IMR-90 (cell line): ENCODE results near the gene SYT6. TPM values are rescaled to one million over a fixed set of nuclear protein-coding genes. Genes with fewer than 3 reads are reported as not detected.

Experiments used
- ATAC-seq: fragments of 200-7000 bp; cut with Tn5 transposase; 2 replicates; pipeline ENCODE4 v1.9.1; 2020; ENCODE audit warnings: low read depth, mild to moderate bottlenecking, moderate library complexity
- BruUV-seq: library from RNA; stranded (reverse); fragments of 400-500 nt; replicated peaks from 2 replicates; lab custom pipeline; 2021; lab: Mats Ljungman, UMichigan
- CTCF ChIA-PET: fragments of 300-600 bp; formaldehyde crosslinking; extraction: SDS; loops from one replicate; lab custom pipeline; 2021; ENCODE audit warnings: antibody characterized with exemption; lab: Yijun Ruan, JAX
- POLR2A ChIA-PET: fragments of 300-600 bp; sonication (Branson Sonifier 250); formaldehyde crosslinking; loops from one replicate; lab custom pipeline; 2022; ENCODE audit warnings: antibody characterized with exemption; ENCODE audit not compliant: unreplicated experiment; lab: Charles Lee
- DNase-seq: peaks from one replicate; pipeline ENCODE4 v3.0.0; 2013
- H2AFZ ChIP-seq: replicated peaks from 2 replicates; pipeline ENCODE3; 2013; ENCODE audit warnings: low read length, mild to moderate bottlenecking; ENCODE audit not compliant: poor library complexity
- H2AK5ac ChIP-seq: 2 replicates; pipeline ENCODE4 v1.6.1; 2013; ENCODE audit warnings: low read depth, low read length, inconsistent platforms
- H2AK9ac ChIP-seq: replicated peaks from 2 replicates; pipeline ENCODE3; 2013; ENCODE audit warnings: mild to moderate bottlenecking, low read depth, low read length, moderate library complexity; ENCODE audit not compliant: poor library complexity
- H2BK120ac ChIP-seq: 2 replicates; pipeline ENCODE4 v1.6.1; 2013; ENCODE audit warnings: low read depth, low read length, inconsistent platforms
- H2BK15ac ChIP-seq: 3 replicates; pipeline ENCODE4 v1.6.1; 2013; ENCODE audit warnings: low read depth, low read length, inconsistent platforms
- H2BK20ac ChIP-seq: 2 replicates; pipeline ENCODE4 v1.6.1; 2013; ENCODE audit warnings: low read depth, mild to moderate bottlenecking, inconsistent platforms, low read length, moderate library complexity
- H2BK5ac ChIP-seq: 2 replicates; pipeline ENCODE4 v1.6.1; 2013; ENCODE audit warnings: mild to moderate bottlenecking, low read depth, low read length, inconsistent platforms; ENCODE audit not compliant: poor library complexity, severe bottlenecking
- H3K14ac ChIP-seq: replicated peaks from 2 replicates; pipeline ENCODE4 v1.6.1; 2013; ENCODE audit warnings: low read depth, low read length, inconsistent platforms
- H3K18ac ChIP-seq: 2 replicates; pipeline ENCODE4 v1.6.1; 2013; ENCODE audit warnings: low read depth, low read length, control low read depth
- H3K23ac ChIP-seq: 2 replicates; pipeline ENCODE4 v1.6.1; 2013; ENCODE audit warnings: low read depth, low read length, inconsistent platforms
- H3K27ac ChIP-seq: 2 replicates; pipeline ENCODE4 v1.5.1; 2013; ENCODE audit warnings: mild to moderate bottlenecking, control low read depth, low read length; ENCODE audit not compliant: insufficient read depth
- H3K27me3 ChIP-seq: 2 replicates; pipeline ENCODE4 v1.6.1; 2013; ENCODE audit warnings: low read length; ENCODE audit not compliant: control insufficient read depth, insufficient read depth
- H3K36me3 ChIP-seq: 2 replicates; pipeline ENCODE4 v1.6.1; 2013; ENCODE audit warnings: low read length, mixed read lengths; ENCODE audit not compliant: control insufficient read depth, insufficient read depth
- H3K4ac ChIP-seq: 2 replicates; pipeline ENCODE4 v1.6.1; 2013; ENCODE audit warnings: low read depth, low read length, inconsistent platforms
- H3K4me1 ChIP-seq: 2 replicates; pipeline ENCODE4 v1.6.1; 2013; ENCODE audit warnings: low read length, mixed read lengths; ENCODE audit not compliant: control insufficient read depth, insufficient read depth
- H3K4me2 ChIP-seq: 2 replicates; pipeline ENCODE4 v1.6.1; 2013; ENCODE audit warnings: low read depth, mild to moderate bottlenecking, control low read depth, low read length, moderate library complexity
- H3K4me3 ChIP-seq: 2 replicates; pipeline ENCODE4 v1.5.1; 2013; ENCODE audit warnings: low read depth, mild to moderate bottlenecking, control low read depth, low read length, moderate library complexity; ENCODE audit not compliant: insufficient read depth
- H3K56ac ChIP-seq: 2 replicates; pipeline ENCODE4 v1.6.1; 2013; ENCODE audit warnings: low read length, inconsistent platforms; ENCODE audit not compliant: insufficient read depth; ENCODE audit errors: extremely low read depth
- H3K79me1 ChIP-seq, 2 experiments: 2 replicates each; pipeline ENCODE4 v1.6.1; 2013; ENCODE audit warnings: low read length in 2 of 2, inconsistent platforms in 1 of 2, low read depth in 1 of 2
- H3K9ac ChIP-seq: 2 replicates; pipeline ENCODE4 v1.6.1; 2013; ENCODE audit warnings: low read depth, low read length, control low read depth
- H3K9me1 ChIP-seq: 2 replicates; pipeline ENCODE4 v1.6.1; 2013; ENCODE audit warnings: low read length, inconsistent platforms; ENCODE audit not compliant: insufficient read depth
- H3K9me3 ChIP-seq: 2 replicates; pipeline ENCODE4 v1.6.1; 2013; ENCODE audit warnings: low read length; ENCODE audit not compliant: control insufficient read depth, insufficient read depth
- H4K20me1 ChIP-seq: 2 replicates; pipeline ENCODE4 v1.6.1; 2013; ENCODE audit warnings: low read length, inconsistent platforms; ENCODE audit not compliant: insufficient read depth
- H4K5ac ChIP-seq: 2 replicates; pipeline ENCODE4 v1.6.1; 2013; ENCODE audit warnings: mild to moderate bottlenecking, low read depth, low read length, control low read depth
- H4K8ac ChIP-seq, 2 experiments: 2 replicates each; pipeline ENCODE4 v1.6.1; 2013; ENCODE audit warnings: low read depth in 2 of 2, low read length in 2 of 2, control low read depth in 1 of 2, inconsistent platforms in 1 of 2
- H4K91ac ChIP-seq: 2 replicates; pipeline ENCODE4 v1.6.1; 2013; ENCODE audit warnings: low read depth, low read length, inconsistent platforms; ENCODE audit not compliant: insufficient read depth
- MAFK ChIP-seq: IDR thresholded peaks from 2 replicates; pipeline ENCODE4 v1.6.1; 2012; ENCODE audit warnings: low read depth, low read length, improper control_type of control experiment
- MAZ ChIP-seq: IDR thresholded peaks from 2 replicates; pipeline ENCODE4 v1.6.1; 2012; ENCODE audit warnings: low read depth, mild to moderate bottlenecking, low read length, improper control_type of control experiment, moderate library complexity, borderline replicate concordance
- MXI1 ChIP-seq: IDR thresholded peaks from 2 replicates; pipeline ENCODE4 v1.6.1; 2012; ENCODE audit warnings: low read depth, mild to moderate bottlenecking, low read length, moderate library complexity, borderline replicate concordance
- RFX5 ChIP-seq: IDR thresholded peaks from 2 replicates; pipeline ENCODE4 v1.8.0; 2012; ENCODE audit warnings: low read depth, mild to moderate bottlenecking, low read length, moderate library complexity
- SMC3 ChIP-seq: fragments of 150-350 bp; IDR thresholded peaks from 2 replicates; pipeline ENCODE4 v1.6.1; 2016; ENCODE audit warnings: low read depth, mild to moderate bottlenecking, antibody characterized with exemption, low read length, moderate library complexity
- WGBS, 2 experiments: methylation state at CpG; one replicate each; pipeline versions ENCODE4 v1.1.5 to v1.1.7; 2013; ENCODE audit warnings: missing lambda C conversion rate in 2 of 2; ENCODE audit not compliant: insufficient read length in 1 of 2; ENCODE audit errors: extremely low coverage in 2 of 2; 5-methylcytosine and 5-hydroxymethylcytosine counted together
- dilution Hi-C: fragments of 300-500 bp; cut with HindIII; formaldehyde crosslinking; loops from one replicate; pipeline ENCODE4 v1.14.3; 2018; ENCODE audit warnings: low sequenced_read_pairs; ENCODE audit not compliant: unreplicated experiment
- in situ Hi-C: fragments of 300-500 bp; cut with MboI; formaldehyde crosslinking; loops from 3 replicates; pipeline ENCODE4 v1.14.3; 2019; ENCODE audit warnings: low sequenced_read_pairs, inconsistent platforms, mixed read lengths
- intact Hi-C: fragments of 100-400 bp; cut with micrococcal nuclease; formaldehyde crosslinking; loops from 2 replicates; pipeline ENCODE4 v1.10.0; 2022
- polyA plus RNA-seq, 3 experiments: library from polyadenylated mRNA; depleted of rRNA; stranded (reverse); fragments of >200 nt; gene quantifications; 2 replicates each; pipeline ENCODE4 v1.2.3, GENCODE V29; 2012; ENCODE audit warnings: low replicate concordance in 1 of 3
- total RNA-seq: library from RNA; depleted of rRNA; stranded (reverse); fragments of >200 nt; gene quantifications from 2 replicates; pipeline ENCODE4 v1.2.3, GENCODE V29; 2012
- TF ChIP-seq, protein P1 (sequence below): fragments of 150-350 bp; IDR thresholded peaks from 2 replicates; pipeline ENCODE4 v1.6.1; 2017; ENCODE audit warnings: mild to moderate bottlenecking, antibody characterized with exemption, low read length, low read depth
- TF ChIP-seq, protein P2 (sequence below): conservative IDR thresholded peaks from 2 replicates; pipeline ENCODE4 v1.5.1; 2012; ENCODE audit warnings: mild to moderate bottlenecking, low read depth, low read length, improper control_type of control experiment

SYT6 gene
- total and polyA plus RNA-seq, 2 of the 4 experiments (the other 2 are of a cell fraction) = not detected

DNA sequence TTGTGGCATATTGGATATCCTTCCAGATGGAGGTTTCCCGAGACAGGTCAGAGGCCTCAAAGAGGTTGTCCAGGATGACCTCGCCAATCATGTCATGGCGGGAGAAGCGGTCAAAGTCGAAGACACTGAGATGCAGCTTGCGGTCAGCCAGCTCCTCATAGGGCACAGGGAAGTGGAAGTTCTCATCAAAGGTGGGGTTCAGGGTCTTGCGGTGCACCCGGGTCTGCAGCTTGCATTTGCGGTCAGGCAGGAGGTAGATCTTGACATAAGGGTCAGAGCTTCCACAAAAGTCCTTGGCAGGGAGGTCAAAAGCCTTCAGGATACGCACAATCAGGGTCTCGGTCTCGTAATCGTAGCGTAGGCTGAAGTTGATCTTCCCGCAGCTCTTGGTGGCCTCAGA, 16.2 kb downstream of the SYT6 start:
- ATAC-seq (no peak), DNase-seq (no peak)
- H4K91ac ChIP-seq = no peak overlapping the region
- no peak overlapping the region for H3K23ac ChIP-seq
- H3K4me3 ChIP-seq = no peak overlapping the region
- no peak overlapping the region for H4K8ac ChIP-seq
- CTCF ChIA-PET = no interaction called here
- dilution Hi-C loops (no loop called here), intact Hi-C loops (no loop called here), in situ Hi-C loops (no loop called here)
- H3K9me3 ChIP-seq = no peaks in the 10 kb centered on the region; the same call in 1 of the 2 replicates
- no peak overlapping the region for H3K27ac ChIP-seq
- no peaks in the 10 kb centered on the region for H3K79me1 ChIP-seq
- H2BK15ac ChIP-seq = no peak overlapping the region
- no peak overlapping the region for H2BK5ac ChIP-seq
- H3K9ac ChIP-seq = no peak overlapping the region
- H2AK9ac ChIP-seq = no peak overlapping the region
- H3K56ac ChIP-seq = no peak overlapping the region
- H3K4me2 ChIP-seq = no peak overlapping the region
- no peak overlapping the region for H3K18ac ChIP-seq
- WGBS, 2 experiments = 74% methylated on average over 3 of the region's 15 CpGs; no CpG with 5 or more reads in 1 of the 2 experiments
- H4K20me1 ChIP-seq = no peaks in the 10 kb centered on the region
- TF ChIP-seq MAFK (no peak), MAZ (no peak), MXI1 (no peak), RFX5 (no peak), SMC3 (no peak)
- TF ChIP-seq, protein P1, sequence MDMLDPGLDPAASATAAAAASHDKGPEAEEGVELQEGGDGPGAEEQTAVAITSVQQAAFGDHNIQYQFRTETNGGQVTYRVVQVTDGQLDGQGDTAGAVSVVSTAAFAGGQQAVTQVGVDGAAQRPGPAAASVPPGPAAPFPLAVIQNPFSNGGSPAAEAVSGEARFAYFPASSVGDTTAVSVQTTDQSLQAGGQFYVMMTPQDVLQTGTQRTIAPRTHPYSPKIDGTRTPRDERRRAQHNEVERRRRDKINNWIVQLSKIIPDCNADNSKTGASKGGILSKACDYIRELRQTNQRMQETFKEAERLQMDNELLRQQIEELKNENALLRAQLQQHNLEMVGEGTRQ = no peak
- TF ChIP-seq, protein P2, sequence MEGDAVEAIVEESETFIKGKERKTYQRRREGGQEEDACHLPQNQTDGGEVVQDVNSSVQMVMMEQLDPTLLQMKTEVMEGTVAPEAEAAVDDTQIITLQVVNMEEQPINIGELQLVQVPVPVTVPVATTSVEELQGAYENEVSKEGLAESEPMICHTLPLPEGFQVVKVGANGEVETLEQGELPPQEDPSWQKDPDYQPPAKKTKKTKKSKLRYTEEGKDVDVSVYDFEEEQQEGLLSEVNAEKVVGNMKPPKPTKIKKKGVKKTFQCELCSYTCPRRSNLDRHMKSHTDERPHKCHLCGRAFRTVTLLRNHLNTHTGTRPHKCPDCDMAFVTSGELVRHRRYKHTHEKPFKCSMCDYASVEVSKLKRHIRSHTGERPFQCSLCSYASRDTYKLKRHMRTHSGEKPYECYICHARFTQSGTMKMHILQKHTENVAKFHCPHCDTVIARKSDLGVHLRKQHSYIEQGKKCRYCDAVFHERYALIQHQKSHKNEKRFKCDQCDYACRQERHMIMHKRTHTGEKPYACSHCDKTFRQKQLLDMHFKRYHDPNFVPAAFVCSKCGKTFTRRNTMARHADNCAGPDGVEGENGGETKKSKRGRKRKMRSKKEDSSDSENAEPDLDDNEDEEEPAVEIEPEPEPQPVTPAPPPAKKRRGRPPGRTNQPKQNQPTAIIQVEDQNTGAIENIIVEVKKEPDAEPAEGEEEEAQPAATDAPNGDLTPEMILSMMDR = no peak
- H3K36me3 ChIP-seq = no peaks in the 10 kb centered on the region
- no peak overlapping the region for H2AK5ac ChIP-seq
- no peak overlapping the region for H2BK20ac ChIP-seq
- H4K5ac ChIP-seq = no peak overlapping the region
- H2AFZ ChIP-seq = no peak overlapping the region
- no peak overlapping the region for H3K4ac ChIP-seq
- no peak overlapping the region for H3K14ac ChIP-seq
- no TSS peak for BruUV-seq
- no peaks in the 10 kb centered on the region for H3K9me1 ChIP-seq
- H3K27me3 ChIP-seq = peaks cover 15% of the 10 kb centered on the region
- POLR2A ChIA-PET = no interaction called here
- no peak overlapping the region for H2BK120ac ChIP-seq
- H3K4me1 ChIP-seq = no peaks in the 10 kb centered on the region
